HEK293T (cell line): ENCODE data around the gene MROH9.
A peak's percentile ranks its signal among the peaks of the same experiment; 100 is the strongest.

Experiments used
- ARNT ChIP-seq: fragments of 450-650 bp; IDR thresholded peaks from 2 replicates; pipeline ENCODE4 v1.6.1; 2017; ENCODE audit warnings: mild to moderate bottlenecking
- FOXK2 ChIP-seq: fragments of 450-650 bp; IDR thresholded peaks from 2 replicates; pipeline ENCODE4 v1.6.1; 2016; ENCODE audit warnings: mild to moderate bottlenecking
- TF ChIP-seq, protein P1 (sequence below): fragments of 450-650 bp; IDR thresholded peaks from 2 replicates; pipeline ENCODE4 v1.6.1; 2016

- TF ChIP-seq FOXK2 (no peak), ARNT (no peak)
- TF ChIP-seq, protein P1, sequence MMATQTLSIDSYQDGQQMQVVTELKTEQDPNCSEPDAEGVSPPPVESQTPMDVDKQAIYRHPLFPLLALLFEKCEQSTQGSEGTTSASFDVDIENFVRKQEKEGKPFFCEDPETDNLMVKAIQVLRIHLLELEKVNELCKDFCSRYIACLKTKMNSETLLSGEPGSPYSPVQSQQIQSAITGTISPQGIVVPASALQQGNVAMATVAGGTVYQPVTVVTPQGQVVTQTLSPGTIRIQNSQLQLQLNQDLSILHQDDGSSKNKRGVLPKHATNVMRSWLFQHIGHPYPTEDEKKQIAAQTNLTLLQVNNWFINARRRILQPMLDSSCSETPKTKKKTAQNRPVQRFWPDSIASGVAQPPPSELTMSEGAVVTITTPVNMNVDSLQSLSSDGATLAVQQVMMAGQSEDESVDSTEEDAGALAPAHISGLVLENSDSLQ = peak; percentile 87
Measured at GRCh38 chr1:170929835-170930554, 5.3 kb upstream of the MROH9 start.
